ENCODE results near the gene SLC15A5. TPM values are rescaled to one million over a fixed set of nuclear protein-coding genes. Genes with fewer than 3 reads are reported as not detected.

The SLC15A5 gene
- total RNA-seq, 4 donors from 2014 or later: not detected

DNA sequence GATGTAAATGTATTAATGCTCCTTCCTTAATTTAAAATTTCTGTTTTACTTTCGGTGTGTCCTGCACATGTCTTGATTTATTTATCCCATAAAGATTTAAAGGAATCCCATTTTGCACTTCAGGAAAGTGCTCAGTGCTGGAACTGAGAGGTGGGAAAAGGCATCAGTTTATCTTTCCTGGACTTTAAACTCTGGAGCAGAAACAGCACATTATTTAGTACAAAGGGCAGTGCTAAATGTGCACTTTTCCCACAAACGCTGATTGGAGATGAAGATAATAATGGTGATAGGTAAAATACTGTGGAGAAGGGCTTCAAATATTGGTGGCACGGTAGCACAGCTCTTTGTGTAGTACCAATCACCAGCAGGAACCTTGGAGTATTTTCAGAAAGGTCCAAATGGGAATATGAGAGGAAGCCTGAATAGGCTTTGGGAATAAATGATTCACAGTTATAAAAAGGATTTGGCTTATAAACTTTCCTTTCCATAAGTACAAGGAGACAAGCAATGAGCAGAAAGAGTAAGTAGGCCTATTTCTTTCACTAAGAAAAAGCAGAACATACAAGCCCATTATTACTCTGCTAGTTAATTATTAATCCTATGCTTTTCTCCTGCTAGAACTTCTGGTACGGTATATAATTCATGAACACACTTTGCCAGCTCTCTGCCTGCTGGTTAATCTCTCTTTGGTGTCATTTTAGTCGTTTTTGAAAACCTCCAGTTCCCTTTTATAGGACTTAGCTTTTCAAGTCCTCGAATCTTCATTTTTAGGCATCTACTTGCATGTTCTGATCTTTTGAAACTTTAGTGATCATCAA, 58.3 kb downstream of the SLC15A5 start:
- H3K4me1 ChIP-seq: no peaks in the 10 kb centered on the region
- no peak overlapping the region for H3K27ac ChIP-seq (replicated peaks in 1 of 4)
- H3K4me3 ChIP-seq: no peak overlapping the region
- H3K27me3 ChIP-seq: no peaks in the 10 kb centered on the region
- H3K36me3 ChIP-seq: no peaks in the 10 kb centered on the region
- TF ChIP-seq, protein P1, sequence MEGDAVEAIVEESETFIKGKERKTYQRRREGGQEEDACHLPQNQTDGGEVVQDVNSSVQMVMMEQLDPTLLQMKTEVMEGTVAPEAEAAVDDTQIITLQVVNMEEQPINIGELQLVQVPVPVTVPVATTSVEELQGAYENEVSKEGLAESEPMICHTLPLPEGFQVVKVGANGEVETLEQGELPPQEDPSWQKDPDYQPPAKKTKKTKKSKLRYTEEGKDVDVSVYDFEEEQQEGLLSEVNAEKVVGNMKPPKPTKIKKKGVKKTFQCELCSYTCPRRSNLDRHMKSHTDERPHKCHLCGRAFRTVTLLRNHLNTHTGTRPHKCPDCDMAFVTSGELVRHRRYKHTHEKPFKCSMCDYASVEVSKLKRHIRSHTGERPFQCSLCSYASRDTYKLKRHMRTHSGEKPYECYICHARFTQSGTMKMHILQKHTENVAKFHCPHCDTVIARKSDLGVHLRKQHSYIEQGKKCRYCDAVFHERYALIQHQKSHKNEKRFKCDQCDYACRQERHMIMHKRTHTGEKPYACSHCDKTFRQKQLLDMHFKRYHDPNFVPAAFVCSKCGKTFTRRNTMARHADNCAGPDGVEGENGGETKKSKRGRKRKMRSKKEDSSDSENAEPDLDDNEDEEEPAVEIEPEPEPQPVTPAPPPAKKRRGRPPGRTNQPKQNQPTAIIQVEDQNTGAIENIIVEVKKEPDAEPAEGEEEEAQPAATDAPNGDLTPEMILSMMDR (IDR thresholded peaks at IDR 0.05): no peak
- no peak for TF ChIP-seq EP300 (IDR thresholded peaks at IDR 0.05)
- TF ChIP-seq POLR2AphosphoS5 (IDR thresholded peaks at IDR 0.05): no peak
- TF ChIP-seq POLR2A (IDR thresholded peaks at IDR 0.05; ENCODE audit: low read depth): no peak
- 75% methylated on average over 6 of the region's 6 CpGs for WGBS
- no peaks in the 10 kb centered on the region for H3K9me3 ChIP-seq
- intact Hi-C loops (cut with DNase I): no loop called here
- DNase-seq (ENCODE audit: extremely low spot score): no peak

DNA sequence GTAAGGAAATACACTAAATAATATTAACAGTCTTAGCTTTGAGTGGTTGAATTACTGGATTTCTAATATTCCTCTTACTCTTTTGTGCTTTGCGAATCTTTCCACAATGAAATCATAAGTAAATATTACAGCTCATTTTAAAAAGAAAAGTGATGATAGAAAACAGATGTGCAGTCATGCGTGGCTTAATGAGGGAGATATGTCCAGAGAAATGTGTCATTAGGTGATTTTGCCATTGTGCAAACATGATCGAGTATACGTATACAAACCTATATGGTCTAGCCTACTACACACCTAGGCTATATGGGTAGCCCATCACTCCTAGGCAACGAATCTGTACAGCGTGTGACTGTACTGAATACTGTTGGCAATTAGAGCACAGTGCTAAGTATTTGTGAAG, 59.3 kb downstream of the SLC15A5 start:
- Histone ChIP-seq H3K27me3 (no peaks in the 10 kb centered on the region), H3K27ac (replicated peaks in 1 of 4) (no peak overlapping the region), H3K4me1 (no peaks in the 10 kb centered on the region), H3K36me3 (no peaks in the 10 kb centered on the region), H3K9me3 (no peaks in the 10 kb centered on the region), H3K4me3 (no peak overlapping the region)
- WGBS: 66% methylated on average over 6 of the region's 6 CpGs
- no peak for TF ChIP-seq POLR2A (IDR thresholded peaks at IDR 0.05; ENCODE audit: low read depth)
- TF ChIP-seq, protein P1 (IDR thresholded peaks at IDR 0.05): no peak
- TF ChIP-seq POLR2AphosphoS5 (IDR thresholded peaks at IDR 0.05): no peak
- no peak for TF ChIP-seq EP300 (IDR thresholded peaks at IDR 0.05)
- intact Hi-C loops (cut with DNase I): no loop called here
- no peak for DNase-seq (ENCODE audit: extremely low spot score)

DNA sequence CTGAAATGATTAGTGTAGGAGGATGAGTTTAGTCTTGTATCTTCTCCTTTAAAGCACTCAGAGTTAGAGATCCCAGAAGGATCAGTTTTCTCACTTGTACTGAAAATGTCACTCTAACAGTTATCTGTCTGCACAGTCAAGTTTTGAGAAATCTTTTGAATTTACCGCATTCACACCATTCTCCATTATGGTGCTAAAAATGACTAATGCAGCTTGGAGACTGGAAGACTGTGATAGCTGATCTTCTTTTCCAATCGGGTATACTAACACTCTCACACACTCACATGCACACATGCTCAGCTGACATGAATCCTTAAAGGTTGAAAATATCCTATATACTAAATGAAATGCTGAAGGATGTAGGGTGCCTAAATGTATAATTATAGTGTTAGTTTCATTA, 65.8 kb downstream of the SLC15A5 start:
- Histone ChIP-seq H3K36me3 (no peaks in the 10 kb centered on the region), H3K27ac (replicated peaks in 1 of 4) (no peak overlapping the region), H3K27me3 (no peaks in the 10 kb centered on the region), H3K9me3 (no peaks in the 10 kb centered on the region), H3K4me1 (no peaks in the 10 kb centered on the region), H3K4me3 (no peak overlapping the region)
- no peak for TF ChIP-seq EP300 (IDR thresholded peaks at IDR 0.05)
- TF ChIP-seq, protein P1 (IDR thresholded peaks at IDR 0.05): no peak
- no peak for DNase-seq (ENCODE audit: extremely low spot score)
- 90% methylated on average over 2 of the region's 2 CpGs for WGBS
- intact Hi-C loops (cut with DNase I): no loop called here

DNA sequence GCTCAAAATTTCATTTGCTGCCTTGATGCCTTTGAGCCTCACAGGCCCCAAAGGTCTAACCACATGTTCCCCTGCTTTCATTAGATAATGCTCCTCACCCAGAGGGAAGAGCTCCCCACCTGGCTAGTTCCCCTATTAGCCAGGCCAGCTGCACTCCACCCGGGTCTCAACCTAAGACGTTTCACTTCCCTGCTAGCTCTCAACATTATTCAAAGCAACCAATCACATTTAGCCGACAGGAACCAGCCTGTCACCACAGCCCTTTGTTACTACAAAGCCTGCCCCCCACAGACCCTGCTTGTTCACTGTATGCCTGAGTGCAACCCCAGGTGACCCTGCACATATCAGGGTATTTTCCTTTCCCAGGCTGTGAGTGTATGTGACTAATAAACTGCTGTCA, 78.6 kb downstream of the SLC15A5 start:
- H3K4me3 ChIP-seq: no peak overlapping the region
- TF ChIP-seq, protein P1 (IDR thresholded peaks at IDR 0.05): no peak
- TF ChIP-seq POLR2AphosphoS5 (IDR thresholded peaks at IDR 0.05): no peak
- TF ChIP-seq POLR2A (IDR thresholded peaks at IDR 0.05; ENCODE audit: low read depth): no peak
- no peak for TF ChIP-seq EP300 (IDR thresholded peaks at IDR 0.05)
- no peak for DNase-seq (ENCODE audit: extremely low spot score)
- intact Hi-C loops (cut with DNase I): no loop called here
- WGBS: 34% methylated on average over 3 of the region's 3 CpGs
- H3K27me3 ChIP-seq: no peaks in the 10 kb centered on the region
- H3K27ac ChIP-seq (replicated peaks in 1 of 4): no peak overlapping the region
- peaks cover 0 to 11% (median 5%) of the 10 kb centered on the region in 4 donors for H3K9me3 ChIP-seq
- no peaks in the 10 kb centered on the region for H3K4me1 ChIP-seq
- no peaks in the 10 kb centered on the region for H3K36me3 ChIP-seq

DNA sequence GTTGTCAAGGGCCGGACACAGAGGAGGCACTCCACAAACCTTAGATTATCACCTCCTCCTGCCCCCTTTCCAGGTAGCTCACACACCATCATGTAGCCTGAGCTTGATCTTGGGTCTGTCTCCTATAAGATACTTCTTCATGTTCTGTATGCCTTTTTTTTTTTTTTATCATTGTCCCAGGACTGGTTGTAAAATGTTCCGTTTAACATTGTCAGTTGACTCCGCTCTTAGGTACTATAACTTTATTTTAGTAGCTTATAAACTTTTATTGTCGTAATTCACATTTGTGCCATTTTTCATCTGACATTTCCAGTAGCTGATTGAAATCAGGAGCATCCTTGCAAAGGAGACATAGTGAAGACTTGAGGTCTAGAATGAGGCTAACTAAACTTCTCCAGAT, 79.9 kb downstream of the SLC15A5 start:
- no peak overlapping the region for H3K4me3 ChIP-seq
- DNase-seq (ENCODE audit: extremely low spot score): no peak
- H3K27me3 ChIP-seq: no peaks in the 10 kb centered on the region
- H3K9me3 ChIP-seq: peaks cover 0 to 11% (median 5%) of the 10 kb centered on the region in 4 donors
- WGBS: 52% methylated on average over 4 of the region's 4 CpGs
- H3K27ac ChIP-seq (replicated peaks in 1 of 4): no peak overlapping the region
- no peaks in the 10 kb centered on the region for H3K4me1 ChIP-seq
- H3K36me3 ChIP-seq: no peaks in the 10 kb centered on the region
- intact Hi-C loops (cut with DNase I): no loop called here
- TF ChIP-seq, protein P1 (IDR thresholded peaks at IDR 0.05): no peak
- TF ChIP-seq EP300 (IDR thresholded peaks at IDR 0.05) (no peak), POLR2A (IDR thresholded peaks at IDR 0.05; ENCODE audit: low read depth) (no peak), POLR2AphosphoS5 (IDR thresholded peaks at IDR 0.05) (no peak)
